GM21381 (cell line): ENCODE results near the gene ARHGAP42.
A peak's percentile ranks its signal among the peaks of the same experiment; 100 is the strongest.

Source experiments
- ATAC-seq: cut with Tn5 transposase; IDR thresholded peaks from one replicate; pipeline ENCODE4 v1.9.1; 2021; ENCODE audit warnings: mild to moderate bottlenecking, moderate library complexity; ENCODE audit not compliant: unreplicated experiment

ARHGAP42 gene

GRCh38 chr11:100902454-100903141 lies 215.5 kb downstream of the ARHGAP42 start:
- no peak for ATAC-seq

GRCh38 chr11:100903284-100903683 lies 216.2 kb downstream of the ARHGAP42 start:
- no peak for ATAC-seq

GRCh38 chr11:100905684-100906083 lies 218.6 kb downstream of the ARHGAP42 start:
- no peak for ATAC-seq

- peak; percentile 42 for ATAC-seq
Observed at GRCh38 chr11:100908746-100909145, 221.7 kb downstream of the ARHGAP42 start.

GRCh38 chr11:100910808-100911207 lies 223.7 kb downstream of the ARHGAP42 start:
- peak; percentile 92 for ATAC-seq

GRCh38 chr11:100914415-100915110 lies 227.5 kb downstream of the ARHGAP42 start:
- ATAC-seq = no peak

- no peak for ATAC-seq
Observed at GRCh38 chr11:100918551-100919500, 231.7 kb downstream of the ARHGAP42 start.

GRCh38 chr11:100920593-100920992 lies 233.5 kb downstream of the ARHGAP42 start:
- ATAC-seq = no peak

GRCh38 chr11:100922121-100922520 lies 235.0 kb downstream of the ARHGAP42 start:
- no peak for ATAC-seq

- no peak for ATAC-seq
Observed at GRCh38 chr11:100923555-100923954, 236.5 kb downstream of the ARHGAP42 start.

GRCh38 chr11:100925935-100926334 lies 238.8 kb downstream of the ARHGAP42 start:
- ATAC-seq = peak; percentile 87

- no peak for ATAC-seq
Observed at GRCh38 chr11:100927579-100927978, 240.5 kb downstream of the ARHGAP42 start.

GRCh38 chr11:100928426-100928825 lies 241.3 kb downstream of the ARHGAP42 start:
- ATAC-seq = no peak

- ATAC-seq = peak; percentile 62
Observed at GRCh38 chr11:100929377-100929776, 242.3 kb downstream of the ARHGAP42 start.

GRCh38 chr11:100930185-100930778 lies 243.2 kb downstream of the ARHGAP42 start:
- no peak for ATAC-seq

GRCh38 chr11:100932474-100933100 lies 245.5 kb downstream of the ARHGAP42 start:
- peak; percentile 39 for ATAC-seq

- no peak for ATAC-seq
Observed at GRCh38 chr11:100936781-100937180, 249.7 kb downstream of the ARHGAP42 start.

- no peak for ATAC-seq
Observed at GRCh38 chr11:100939571-100939970, 252.5 kb downstream of the ARHGAP42 start.

- ATAC-seq = no peak
Observed at GRCh38 chr11:100940111-100940510, 253.0 kb downstream of the ARHGAP42 start.

GRCh38 chr11:100941033-100941432 lies 253.9 kb downstream of the ARHGAP42 start:
- ATAC-seq = no peak
